Keratinocyte (primary cell): ENCODE measurements around the gene LARGE1.

Experiments used
- CTCF ChIP-seq, 3 experiments: IDR thresholded peaks in 1 of 3; conservative IDR thresholded peaks in 1 of 3; optimal IDR thresholded peaks in 1 of 3; 2 replicates in 2 of 3; 3 replicates in 1 of 3; pipeline versions ENCODE3 to v1.5.1; 2011; ENCODE audit warnings: low read length in 3 of 3, mild to moderate bottlenecking in 3 of 3, moderate library complexity in 2 of 3, control low read depth in 1 of 3, inconsistent platforms in 1 of 3; ENCODE audit not compliant: insufficient read depth in 2 of 3; ENCODE audit errors: extremely low read depth in 1 of 3
- EZH2 ChIP-seq: IDR thresholded peaks from one replicate; pipeline ENCODE4 v1.6.1; 2012; ENCODE audit warnings: inconsistent platforms, mild to moderate bottlenecking, low read length, moderate library complexity

DNA sequence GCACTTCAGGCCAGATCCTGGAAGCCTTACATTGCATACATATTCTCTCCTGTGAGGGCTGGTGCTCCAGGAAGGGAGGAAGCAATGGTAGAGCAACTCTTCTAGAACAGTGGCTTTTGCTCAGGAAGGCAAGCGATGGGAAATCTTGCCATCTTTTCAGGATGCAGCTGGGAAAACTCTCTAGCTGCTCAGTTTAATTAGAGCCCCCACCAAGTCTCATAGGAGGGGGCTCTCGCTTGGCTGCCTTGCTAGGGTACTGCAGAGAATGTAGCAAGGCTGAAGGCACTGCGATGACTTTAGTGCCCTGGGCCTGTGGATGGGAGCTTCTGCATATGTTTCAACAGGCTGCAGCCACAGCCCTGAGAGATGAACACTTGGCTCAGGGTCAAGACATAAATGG, 504.9 kb downstream of the LARGE1 start:
- TF ChIP-seq CTCF (optimal IDR thresholded peaks at IDR 0.05 in 1 of 3, IDR thresholded peaks at IDR 0.05 in 1 of 3, conservative IDR thresholded peaks at IDR 0.05 in 1 of 3; ENCODE audit: extremely low read depth in 1 of 3, insufficient read depth in 2 of 3, low read length in 3 of 3) (no peak), EZH2 (no peak)
